AG08396 (cell line): ENCODE measurements around the gene CDK6.
A peak's percentile ranks its signal among the peaks of the same experiment; 100 is the strongest.

Experiments used
- DNase-seq: peaks from one replicate; pipeline ENCODE4 v3.0.0; 2012; ENCODE audit warnings: low spot score, mixed read lengths

CDK6 gene

GRCh38 chr7:92845736-92846135, 9.4 kb upstream of the CDK6 start:
- DNase-seq, result no peak

- no peak for DNase-seq
Observed at GRCh38 chr7:92843781-92844180, 7.4 kb upstream of the CDK6 start.

- peak; percentile 35 for DNase-seq
Observed at GRCh38 chr7:92843034-92843760, 6.8 kb upstream of the CDK6 start.

- no peak for DNase-seq
Observed at GRCh38 chr7:92841192-92841591, 4.8 kb upstream of the CDK6 start.

GRCh38 chr7:92840316-92840715, 3.9 kb upstream of the CDK6 start:
- no peak for DNase-seq

GRCh38 chr7:92839901-92840300, 3.5 kb upstream of the CDK6 start:
- no peak for DNase-seq

- DNase-seq, result no peak
Observed at GRCh38 chr7:92838934-92839333, 2.6 kb upstream of the CDK6 start.

- no peak for DNase-seq
Observed at GRCh38 chr7:92837000-92837749, 802 bp upstream of the CDK6 start.

GRCh38 chr7:92835851-92836488, 403 bp downstream of the CDK6 start:
- DNase-seq, result peak; percentile 23

GRCh38 chr7:92835261-92835850, 1.0 kb downstream of the CDK6 start:
- DNase-seq, result peak; percentile 72

- peak; percentile 29 for DNase-seq
Observed at GRCh38 chr7:92834507-92835260, 1.7 kb downstream of the CDK6 start.

GRCh38 chr7:92833766-92834506, 2.4 kb downstream of the CDK6 start:
- peak; percentile 74 for DNase-seq

GRCh38 chr7:92833024-92833765, 3.2 kb downstream of the CDK6 start:
- peak; percentile 76 for DNase-seq

- DNase-seq, result no peak
Observed at GRCh38 chr7:92832534-92833023, 3.8 kb downstream of the CDK6 start.

- peak; percentile 61 for DNase-seq
Observed at GRCh38 chr7:92831716-92832533, 4.4 kb downstream of the CDK6 start.

- DNase-seq, result no peak
Observed at GRCh38 chr7:92830532-92831110, 5.8 kb downstream of the CDK6 start.

- DNase-seq, result no peak
Observed at GRCh38 chr7:92830027-92830426, 6.3 kb downstream of the CDK6 start.

- DNase-seq, result no peak
Observed at GRCh38 chr7:92827464-92828120, 8.8 kb downstream of the CDK6 start.
